ENCODE data around the gene LPP. TPM values are rescaled to one million over a fixed set of nuclear protein-coding genes. Genes with fewer than 3 reads are reported as not detected.
A peak's percentile ranks its signal among the peaks of the same experiment; 100 is the strongest.

Gene LPP
- polyA plus RNA-seq, 3 donors, result 26.4 to 31.9 (median 28.6) TPM

DNA sequence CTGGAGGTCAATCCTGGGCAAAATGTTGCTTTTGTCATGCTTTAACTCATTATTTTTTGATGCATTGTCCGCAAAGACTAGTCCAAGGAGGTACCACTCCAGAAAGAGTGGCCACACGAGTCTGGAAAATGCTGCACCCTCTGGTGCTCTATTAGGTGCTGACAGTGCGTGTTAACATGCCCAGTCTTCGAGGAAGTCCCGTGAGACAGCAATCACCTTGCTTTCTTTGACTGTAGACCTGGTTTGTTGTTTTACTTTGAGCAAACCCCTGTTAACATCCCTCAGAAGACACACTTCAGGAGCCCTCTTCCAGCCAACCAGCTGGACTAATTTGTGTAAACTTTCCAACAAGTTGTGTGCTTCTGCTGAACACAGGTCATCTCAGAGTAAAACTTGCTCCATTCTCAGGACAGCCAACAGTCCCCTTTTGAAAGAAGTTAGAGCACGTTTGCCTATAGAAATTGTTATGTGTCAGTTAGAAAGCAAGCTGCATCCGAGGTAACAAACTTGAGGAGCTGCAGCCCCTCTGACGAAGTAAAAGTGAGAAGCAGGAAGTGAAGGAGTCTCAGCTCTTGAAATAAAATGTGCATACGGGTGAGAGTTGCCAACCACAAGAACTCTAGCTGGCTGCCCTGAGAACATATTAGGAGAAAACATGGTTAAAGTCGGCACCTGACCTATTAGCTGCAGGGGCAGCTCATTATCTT lies 205.0 kb downstream of the LPP start:
- no peak for DNase-seq (ENCODE audit: extremely low read depth in 1 of 11, low read depth in 9 of 11, low spot score in 4 of 11)

GRCh38 chr3:188360364-188360881 lies 206.5 kb downstream of the LPP start:
- DNase-seq (ENCODE audit: extremely low read depth in 1 of 11, low read depth in 9 of 11, low spot score in 4 of 11), result no peak

GRCh38 chr3:188361888-188362287 lies 207.9 kb downstream of the LPP start:
- no peak for DNase-seq (ENCODE audit: extremely low read depth in 1 of 11, low read depth in 9 of 11, low spot score in 4 of 11)

DNA sequence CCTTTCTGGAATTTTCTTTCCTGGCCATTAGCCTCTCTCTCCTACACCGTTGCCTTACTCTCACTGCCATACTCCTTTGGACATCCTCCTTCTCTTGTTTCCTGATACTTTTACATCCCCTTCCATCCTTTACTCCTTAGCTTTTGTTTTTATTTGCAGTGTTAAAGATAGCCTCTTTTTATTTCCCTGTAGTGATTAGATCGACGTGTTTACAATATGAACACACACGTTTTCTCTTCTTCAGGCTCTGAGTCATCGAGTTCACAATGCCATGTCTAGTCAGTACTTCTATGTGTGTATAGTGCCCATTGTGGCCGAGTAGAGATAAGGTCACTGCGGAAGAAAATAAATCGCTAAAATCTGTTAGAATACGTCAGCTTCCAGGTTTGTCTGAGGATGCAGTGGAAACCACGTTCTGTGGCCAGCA lies 208.5 kb downstream of the LPP start:
- no peak for DNase-seq (ENCODE audit: extremely low read depth in 1 of 11, low read depth in 9 of 11, low spot score in 4 of 11)

DNA sequence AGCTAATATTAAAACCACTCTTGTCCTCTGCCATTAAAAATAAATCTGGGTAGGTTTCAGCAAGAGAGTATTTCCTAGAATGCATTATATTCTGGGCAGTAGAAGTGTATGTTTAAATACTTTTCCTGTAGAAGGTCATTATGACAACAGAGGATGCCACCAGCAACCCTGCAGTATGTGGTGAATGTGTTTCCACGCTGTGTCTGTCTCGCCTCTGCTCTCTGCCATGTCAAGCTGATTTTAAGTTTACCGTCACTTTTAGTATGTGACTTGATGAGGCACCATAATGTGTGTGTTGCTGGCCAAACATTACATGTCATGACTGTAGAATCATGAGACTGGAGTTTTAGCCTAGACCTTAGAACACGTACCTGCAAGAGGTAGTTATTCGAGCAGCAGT lies 211.2 kb downstream of the LPP start:
- DNase-seq (ENCODE audit: extremely low read depth in 1 of 11, low read depth in 9 of 11, low spot score in 4 of 11), result no peak

GRCh38 chr3:188365988-188366698 lies 212.2 kb downstream of the LPP start:
- DNase-seq (ENCODE audit: extremely low read depth in 1 of 11, low read depth in 9 of 11, low spot score in 4 of 11), result peak in 1 of 11 donors; percentile 10

- no peak for DNase-seq (ENCODE audit: extremely low read depth in 1 of 11, low read depth in 9 of 11, low spot score in 4 of 11)
Observed at GRCh38 chr3:188367678-188368077, 213.7 kb downstream of the LPP start.

- no peak for DNase-seq (ENCODE audit: extremely low read depth in 1 of 11, low read depth in 9 of 11, low spot score in 4 of 11)
Observed at GRCh38 chr3:188369526-188369925, 215.6 kb downstream of the LPP start.

DNA sequence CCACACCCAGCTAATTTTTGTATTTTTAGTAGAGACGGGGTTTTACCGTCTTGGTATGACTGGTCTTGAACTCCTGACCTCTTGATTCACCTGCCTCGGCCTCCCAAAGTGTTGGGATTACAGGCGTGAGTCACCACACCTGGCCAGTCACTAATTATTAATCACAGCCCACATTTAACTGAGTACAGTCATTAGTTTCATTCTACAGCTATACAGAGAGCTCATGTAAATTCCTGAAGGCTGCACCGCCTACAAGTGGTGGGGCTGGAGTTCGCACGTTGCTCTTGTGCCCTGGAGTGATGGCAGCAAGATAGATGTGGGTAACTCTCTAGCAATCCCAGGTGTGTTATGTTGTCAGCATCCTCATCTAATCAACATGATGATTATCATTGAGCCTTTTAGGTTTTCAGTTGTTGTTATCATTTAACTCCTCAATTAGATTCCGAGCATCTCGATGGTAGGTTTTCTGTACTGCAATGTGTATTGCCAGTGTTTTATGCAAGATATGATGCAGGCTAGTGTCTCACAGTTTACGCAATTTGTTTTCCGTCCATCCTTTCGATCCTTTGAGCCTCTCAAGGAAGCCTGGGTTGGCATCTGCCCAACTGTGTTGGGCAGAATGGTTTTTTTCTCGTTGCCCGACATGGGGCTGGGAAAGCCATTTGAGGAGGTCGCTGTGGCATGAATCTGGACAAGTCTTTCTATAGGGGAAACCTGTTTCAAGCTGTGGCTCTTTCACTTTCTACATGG lies 216.3 kb downstream of the LPP start:
- DNase-seq (ENCODE audit: extremely low read depth in 1 of 11, low read depth in 9 of 11, low spot score in 4 of 11), result no peak

- DNase-seq (ENCODE audit: extremely low read depth in 1 of 11, low read depth in 9 of 11, low spot score in 4 of 11), result no peak
Observed at GRCh38 chr3:188378786-188379185, 224.8 kb downstream of the LPP start.

GRCh38 chr3:188380252-188380651 lies 226.3 kb downstream of the LPP start:
- no peak for DNase-seq (ENCODE audit: extremely low read depth in 1 of 11, low read depth in 9 of 11, low spot score in 4 of 11)

GRCh38 chr3:188380722-188381121 lies 226.8 kb downstream of the LPP start:
- DNase-seq (ENCODE audit: extremely low read depth in 1 of 11, low read depth in 9 of 11, low spot score in 4 of 11), result no peak

DNA sequence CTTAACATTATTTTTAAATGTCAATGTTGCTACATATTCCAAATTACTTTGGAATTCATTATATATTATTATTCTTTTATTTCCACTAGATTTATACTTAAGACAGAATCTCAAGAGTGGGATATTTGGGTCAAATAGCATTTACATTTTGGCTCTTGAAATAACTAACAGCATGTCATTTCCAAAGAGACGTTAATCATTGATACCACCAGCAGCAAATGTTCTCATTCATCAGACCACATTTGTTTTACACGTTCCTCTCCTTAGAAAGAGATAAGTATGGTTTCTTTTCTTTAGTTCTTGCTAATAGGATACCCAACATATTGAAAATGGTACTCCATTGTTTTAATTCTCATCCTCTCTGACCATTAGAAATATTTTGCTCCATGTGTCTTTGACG lies 229.8 kb downstream of the LPP start:
- DNase-seq (ENCODE audit: extremely low read depth in 1 of 11, low read depth in 9 of 11, low spot score in 4 of 11), result no peak

- no peak for DNase-seq (ENCODE audit: extremely low read depth in 1 of 11, low read depth in 9 of 11, low spot score in 4 of 11)
Observed at GRCh38 chr3:188385295-188385694, 231.3 kb downstream of the LPP start.

DNA sequence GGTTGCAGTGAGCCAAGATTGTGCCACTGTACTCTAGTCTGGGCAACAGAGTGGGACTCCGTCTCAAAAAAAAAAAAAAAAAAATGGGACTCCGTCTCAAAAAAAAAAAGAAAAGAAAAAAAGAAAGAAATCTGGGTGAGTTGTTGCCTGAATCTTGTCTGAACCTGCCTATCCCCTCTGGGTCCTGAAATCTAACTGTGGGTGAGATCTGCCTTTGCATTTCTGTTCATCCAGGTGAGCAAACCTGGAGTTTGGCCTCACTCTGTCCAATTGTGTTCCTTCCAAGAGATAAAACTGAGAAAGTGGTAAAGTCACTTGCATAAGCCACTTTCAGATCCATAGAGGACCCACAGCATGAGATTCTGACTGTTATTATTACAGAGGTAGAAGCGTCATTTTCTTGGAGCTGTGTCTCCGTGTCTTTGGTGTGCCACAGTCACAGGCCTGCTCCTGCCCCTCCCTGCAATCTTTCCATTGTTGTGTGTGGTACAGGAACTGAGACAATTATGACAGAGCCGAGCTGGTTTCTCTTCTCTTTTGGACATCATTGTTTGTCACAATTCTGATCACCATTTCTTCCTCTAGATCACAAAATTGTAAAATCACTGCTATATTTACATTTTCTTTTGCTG lies 235.9 kb downstream of the LPP start:
- peak in 1 of 11 donors; percentile 6 for DNase-seq (ENCODE audit: extremely low read depth in 1 of 11, low read depth in 9 of 11, low spot score in 4 of 11)

GRCh38 chr3:188390343-188390718 lies 236.4 kb downstream of the LPP start:
- DNase-seq (ENCODE audit: extremely low read depth in 1 of 11, low read depth in 9 of 11, low spot score in 4 of 11), result no peak

- no peak for DNase-seq (ENCODE audit: extremely low read depth in 1 of 11, low read depth in 9 of 11, low spot score in 4 of 11)
Observed at GRCh38 chr3:188390775-188391443, 237.0 kb downstream of the LPP start.

DNA sequence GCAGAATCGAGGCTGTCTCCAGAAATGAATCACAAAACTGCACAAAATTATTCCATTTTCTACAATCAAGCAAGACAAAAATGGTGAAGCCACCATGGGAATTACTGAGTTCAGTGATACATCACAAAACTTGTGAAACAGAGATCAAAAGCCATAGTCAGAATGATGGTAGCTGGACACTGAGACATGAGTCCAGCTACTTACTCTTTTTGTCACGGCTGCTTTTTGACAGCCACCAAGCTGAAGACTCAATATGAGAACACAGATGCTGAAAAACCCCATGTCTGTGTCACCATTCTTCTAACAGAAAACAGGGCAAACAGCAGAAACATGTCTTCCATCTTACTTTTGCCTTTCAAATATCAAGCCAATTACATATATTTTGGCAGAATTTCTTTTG lies 237.6 kb downstream of the LPP start:
- DNase-seq (ENCODE audit: extremely low read depth in 1 of 11, low read depth in 9 of 11, low spot score in 4 of 11), result no peak

- no peak for DNase-seq (ENCODE audit: extremely low read depth in 1 of 11, low read depth in 9 of 11, low spot score in 4 of 11)
Observed at GRCh38 chr3:188392076-188392475, 238.1 kb downstream of the LPP start.

Data from renal cortex interstitium (tissue), 11 donors.